Parietal lobe (tissue), 1 donor: ENCODE results near the gene ZNF491. TPM values are rescaled to one million over a fixed set of nuclear protein-coding genes. Genes with fewer than 3 reads are reported as not detected.

Experiments used
- total RNA-seq: library from RNA; depleted of rRNA; stranded (reverse); fragments of >200 nt; gene quantifications from one replicate; pipeline ENCODE4 v1.2.3, GENCODE V29; 2014

ZNF491 gene
- 18.5 TPM for total RNA-seq

DNA sequence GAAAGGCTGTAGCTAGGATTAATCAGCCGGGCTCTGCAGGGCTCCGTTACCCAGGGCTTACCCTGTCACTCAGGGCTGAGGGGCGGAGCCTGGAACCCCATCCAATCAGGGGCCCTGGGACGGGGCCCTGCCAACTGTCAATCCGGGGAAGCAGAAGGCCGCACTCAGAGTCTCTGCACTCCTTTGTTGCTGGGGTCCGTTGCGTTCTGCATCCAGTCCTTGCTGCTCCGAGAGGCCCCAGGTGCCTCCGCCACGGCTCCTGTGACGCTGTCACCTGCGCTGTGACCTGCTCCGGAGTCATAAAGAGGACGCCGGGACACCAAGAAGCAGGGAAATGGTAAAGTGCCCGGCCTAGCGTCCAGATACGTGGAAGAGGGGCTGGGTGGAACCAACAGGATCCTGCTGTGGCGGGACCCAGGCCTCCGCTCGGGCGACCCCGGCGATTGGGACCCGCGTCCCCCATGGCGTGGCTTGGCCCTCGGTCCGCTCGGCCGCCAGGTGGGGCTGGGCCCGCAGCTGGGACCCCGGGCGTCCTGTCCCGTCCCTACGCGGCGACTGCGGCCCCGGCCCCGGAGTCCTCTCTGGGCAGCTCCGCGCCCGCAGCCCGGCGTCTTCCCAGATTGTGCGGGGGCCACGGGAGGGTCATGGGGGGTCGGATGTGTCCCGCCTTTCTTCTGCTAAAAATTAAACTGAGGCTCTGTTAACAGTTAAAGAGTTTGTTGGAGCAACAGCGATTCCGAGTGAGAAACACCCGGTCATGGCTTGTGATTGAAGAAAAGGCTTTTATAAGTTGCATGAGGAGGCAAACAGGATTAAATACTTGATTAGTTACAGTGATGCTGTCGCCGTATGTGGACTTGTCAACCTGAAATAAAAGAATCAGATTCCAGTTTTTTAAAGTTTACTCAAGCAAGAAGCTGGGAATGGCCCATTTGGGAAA, at the start of gene ZNF491:
Gene ZNF491 (plus strand): TSS at position 133 of the 940 bp plus-strand sequence. CDS start 7,431 bp downstream, outside the sequence.

DNA sequence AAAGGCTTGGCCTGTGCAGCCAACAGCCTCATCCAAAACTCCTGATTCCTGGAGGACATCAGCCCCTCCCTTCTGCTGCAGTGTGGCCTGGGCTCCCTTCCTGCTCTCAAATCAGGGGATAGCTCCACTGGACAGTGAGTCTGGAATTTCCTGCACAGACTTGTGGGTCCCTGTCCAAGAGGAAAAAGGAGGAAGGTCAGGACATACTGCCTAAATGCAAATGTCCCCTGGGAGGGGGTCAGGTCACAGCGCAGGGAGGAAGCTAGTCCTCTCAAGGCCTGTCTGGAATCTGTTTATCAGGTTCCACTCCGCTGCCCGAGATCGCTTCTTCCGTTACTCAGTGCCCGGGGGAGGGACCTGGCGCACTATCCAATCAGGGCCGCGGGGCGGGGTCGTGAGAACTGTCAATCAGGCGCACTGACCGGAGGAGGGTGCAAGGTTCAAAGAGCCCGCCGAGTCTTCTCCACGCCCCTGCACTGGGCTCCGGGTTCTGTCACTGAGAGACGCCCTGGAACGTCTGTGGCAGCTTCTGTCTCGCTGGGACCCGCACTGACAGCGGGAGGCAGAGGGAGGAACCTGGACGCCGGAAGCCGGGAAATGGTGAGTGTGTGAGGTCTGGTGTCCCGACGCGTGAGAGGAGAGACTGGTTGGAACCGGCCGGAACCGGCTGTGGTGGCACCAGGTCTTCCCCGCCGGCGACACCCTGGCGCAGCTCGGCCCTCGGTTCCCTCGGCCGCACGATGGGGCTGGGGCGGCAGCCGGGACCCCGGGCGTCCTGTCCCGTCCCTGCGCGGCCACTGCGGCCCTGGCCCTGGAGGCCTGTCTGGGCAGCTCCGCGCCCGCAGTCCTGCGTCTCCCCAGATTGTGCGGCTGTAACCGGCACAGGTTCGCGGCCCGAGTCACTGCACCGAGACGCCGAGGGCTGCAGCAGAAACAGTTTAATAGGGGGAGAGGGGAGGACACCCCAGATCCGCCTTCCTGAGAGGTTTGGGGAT, 31.4 kb upstream of the ZNF491 start, which contains the start of gene ZNF441:
Gene ZNF441 (plus strand): TSS at position 404 of the 995 bp plus-strand sequence. CDS start 194 bp downstream, at position 598.

DNA sequence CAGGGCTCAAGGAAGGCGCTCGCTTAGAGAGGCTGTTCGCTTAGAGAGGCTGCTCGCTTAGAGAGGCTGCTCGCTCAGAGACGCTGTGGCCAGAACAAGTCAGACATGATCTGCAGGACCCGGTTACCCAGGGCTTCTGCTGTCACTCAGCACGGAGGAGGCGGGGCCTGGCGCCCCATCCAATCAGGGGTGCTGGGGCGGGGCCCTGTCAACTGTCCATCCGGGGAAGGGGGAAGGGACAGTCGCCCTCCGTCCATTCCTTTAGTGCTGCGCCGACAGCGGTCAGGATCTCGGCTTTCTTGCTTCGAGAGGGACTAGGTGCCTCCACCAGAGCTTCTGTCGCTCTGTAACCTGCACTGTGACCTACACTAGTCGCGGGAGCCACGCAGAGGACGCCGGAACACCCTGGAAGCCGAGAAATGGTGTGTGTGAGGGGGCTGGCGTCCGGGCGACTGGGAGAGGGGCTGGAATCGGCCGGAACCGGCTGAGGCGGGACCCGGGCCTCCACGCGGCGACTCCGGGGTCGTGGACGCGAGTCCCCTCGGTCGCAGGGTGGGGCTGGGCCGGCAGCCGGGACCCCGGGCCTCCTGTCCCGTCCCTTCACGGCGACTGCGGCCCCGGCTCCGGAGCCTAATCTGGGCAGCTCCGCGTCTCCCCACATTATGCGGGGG, 15.8 kb downstream of the ZNF491 start, which contains the start of gene ZNF440:
Gene ZNF440 (plus strand): TSS at position 245 of the 671 bp plus-strand sequence. CDS start 175 bp downstream, at position 420.

DNA sequence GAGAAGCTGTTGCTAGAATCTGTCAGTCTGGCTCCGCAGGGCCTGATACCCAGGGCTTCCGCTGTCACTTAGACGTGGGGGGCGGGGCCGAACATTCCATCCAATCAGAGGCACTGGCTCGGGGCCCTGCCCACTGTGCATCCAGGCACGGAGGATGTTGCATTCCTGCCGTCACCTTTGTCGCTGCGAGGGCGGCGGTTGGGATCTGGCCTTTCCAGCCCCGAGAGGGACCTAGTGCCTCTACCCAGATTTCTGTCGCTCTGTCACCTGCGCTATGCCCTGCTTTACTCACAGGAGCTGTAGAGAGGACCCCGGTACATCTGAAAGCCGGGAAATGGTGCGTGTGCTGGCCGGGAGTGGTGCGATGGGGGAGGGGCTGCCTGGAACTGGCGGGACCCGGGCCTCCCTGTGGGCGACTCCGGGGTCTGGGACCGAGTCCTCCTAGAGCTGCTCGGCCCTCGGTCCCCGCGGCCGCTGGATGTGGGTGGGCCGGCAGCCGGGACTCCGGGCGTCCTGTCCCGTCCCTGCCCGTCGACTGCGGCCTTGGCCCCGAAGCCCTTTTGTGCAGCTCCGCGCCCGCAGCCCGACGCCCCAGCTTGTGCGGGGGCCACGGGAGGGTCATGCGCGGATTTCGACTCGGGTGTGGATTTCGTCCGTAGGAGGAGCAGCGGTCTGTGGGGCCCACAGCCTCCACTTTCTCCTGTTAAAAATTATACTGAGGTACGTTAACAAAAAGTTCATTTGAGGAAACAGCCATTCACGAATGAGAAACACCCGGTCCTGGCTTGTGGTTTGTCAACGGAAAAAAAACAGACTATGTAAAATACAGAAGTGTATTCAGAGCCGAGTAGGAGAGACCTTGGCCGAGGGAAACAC, 50.5 kb downstream of the ZNF491 start, which contains the start of gene ZNF439:
Gene ZNF439 (plus strand): TSS at position 133 of the 876 bp plus-strand sequence. CDS start 142 bp downstream, at position 275.

Other genes starting within 250 kb of the ZNF491 start
- 20.0 TPM for gene ELOF1, start 239.3 kb upstream of the ZNF491 start, total RNA-seq
- not detected for gene ACP5, start 220.9 kb upstream of the ZNF491 start, total RNA-seq
- gene ZNF627, start 201.0 kb upstream of the ZNF491 start, total RNA-seq: 64.2 TPM
- 15.7 TPM for gene ZNF823, start 59.6 kb upstream of the ZNF491 start, total RNA-seq
- gene ZNF441, start 31.5 kb upstream of the ZNF491 start, total RNA-seq: 48.8 TPM
- gene ZNF440, start 15.8 kb downstream of the ZNF491 start, total RNA-seq: 31.6 TPM
- gene ZNF439, start 50.2 kb downstream of the ZNF491 start, total RNA-seq: 74.8 TPM
- gene ZNF69, start 89.3 kb downstream of the ZNF491 start, total RNA-seq: 65.7 TPM
- gene ZNF700, start 126.6 kb downstream of the ZNF491 start, total RNA-seq: 29.7 TPM
- gene ZNF763, start 166.5 kb downstream of the ZNF491 start, total RNA-seq: 9.1 TPM
- gene ZNF433, start 237.2 kb downstream of the ZNF491 start, total RNA-seq: 26.3 TPM